ENCODE results near the gene C6orf141.

The C6orf141 gene

DNA sequence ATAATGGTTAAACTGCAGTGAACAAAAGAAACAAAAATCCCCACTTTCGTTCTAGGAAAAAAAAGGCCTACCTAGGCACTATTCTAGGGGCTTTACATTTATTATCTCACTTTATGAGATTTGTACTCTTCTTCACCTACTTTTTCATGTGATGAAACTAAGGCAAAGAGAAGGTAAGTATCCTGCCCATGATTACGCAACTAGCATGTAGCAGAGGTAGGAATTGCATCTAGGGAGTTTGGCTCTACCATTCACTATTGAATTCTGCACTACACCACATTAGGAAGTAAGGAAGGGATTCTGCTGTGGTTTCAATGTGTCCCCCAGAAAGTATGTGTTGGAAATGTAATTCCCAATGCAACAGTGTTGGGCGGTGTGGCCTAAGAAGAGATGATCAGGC, 11.4 kb upstream of the C6orf141 start:
- TF ChIP-seq PPARA (CRISPR knock-in tag; IDR thresholded peaks at IDR 0.05; ENCODE audit: borderline replicate concordance) (no peak), ZNF70 (CRISPR knock-in tag; IDR thresholded peaks at IDR 0.05) (no peak), SNAI2 (CRISPR knock-in tag; IDR thresholded peaks at IDR 0.05) (no peak), BACH2 (CRISPR knock-in tag; IDR thresholded peaks at IDR 0.05; ENCODE audit: borderline replicate concordance) (no peak), TSHZ2 (CRISPR knock-in tag; IDR thresholded peaks at IDR 0.05) (no peak), ISL1 (CRISPR knock-in tag; IDR thresholded peaks at IDR 0.05) (no peak), PATZ1 (CRISPR knock-in tag; IDR thresholded peaks at IDR 0.05; ENCODE audit: borderline replicate concordance) (no peak), ZNF8 (CRISPR knock-in tag; IDR thresholded peaks at IDR 0.05) (no peak), TOX (CRISPR knock-in tag; IDR thresholded peaks at IDR 0.05; ENCODE audit: borderline replicate concordance) (no peak), ARNTL (CRISPR knock-in tag; IDR thresholded peaks at IDR 0.05; ENCODE audit: borderline replicate concordance, low read depth) (no peak), ZFP30 (CRISPR knock-in tag; IDR thresholded peaks at IDR 0.05) (no peak), ESRRG (CRISPR knock-in tag; IDR thresholded peaks at IDR 0.05) (no peak), CSDC2 (CRISPR knock-in tag; IDR thresholded peaks at IDR 0.05) (no peak), ZFP3 (CRISPR knock-in tag; IDR thresholded peaks at IDR 0.05) (no peak), RARB (CRISPR knock-in tag; IDR thresholded peaks at IDR 0.05) (no peak), GLIS3 (CRISPR knock-in tag; IDR thresholded peaks at IDR 0.05) (no peak)
- TF ChIP-seq, protein P1, sequence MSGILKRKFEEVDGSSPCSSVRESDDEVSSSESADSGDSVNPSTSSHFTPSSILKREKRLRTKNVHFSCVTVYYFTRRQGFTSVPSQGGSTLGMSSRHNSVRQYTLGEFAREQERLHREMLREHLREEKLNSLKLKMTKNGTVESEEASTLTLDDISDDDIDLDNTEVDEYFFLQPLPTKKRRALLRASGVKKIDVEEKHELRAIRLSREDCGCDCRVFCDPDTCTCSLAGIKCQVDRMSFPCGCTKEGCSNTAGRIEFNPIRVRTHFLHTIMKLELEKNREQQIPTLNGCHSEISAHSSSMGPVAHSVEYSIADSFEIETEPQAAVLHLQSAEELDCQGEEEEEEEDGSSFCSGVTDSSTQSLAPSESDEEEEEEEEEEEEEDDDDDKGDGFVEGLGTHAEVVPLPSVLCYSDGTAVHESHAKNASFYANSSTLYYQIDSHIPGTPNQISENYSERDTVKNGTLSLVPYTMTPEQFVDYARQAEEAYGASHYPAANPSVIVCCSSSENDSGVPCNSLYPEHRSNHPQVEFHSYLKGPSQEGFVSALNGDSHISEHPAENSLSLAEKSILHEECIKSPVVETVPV (CRISPR knock-in tag; IDR thresholded peaks at IDR 0.05): no peak
- TF ChIP-seq, protein P2, sequence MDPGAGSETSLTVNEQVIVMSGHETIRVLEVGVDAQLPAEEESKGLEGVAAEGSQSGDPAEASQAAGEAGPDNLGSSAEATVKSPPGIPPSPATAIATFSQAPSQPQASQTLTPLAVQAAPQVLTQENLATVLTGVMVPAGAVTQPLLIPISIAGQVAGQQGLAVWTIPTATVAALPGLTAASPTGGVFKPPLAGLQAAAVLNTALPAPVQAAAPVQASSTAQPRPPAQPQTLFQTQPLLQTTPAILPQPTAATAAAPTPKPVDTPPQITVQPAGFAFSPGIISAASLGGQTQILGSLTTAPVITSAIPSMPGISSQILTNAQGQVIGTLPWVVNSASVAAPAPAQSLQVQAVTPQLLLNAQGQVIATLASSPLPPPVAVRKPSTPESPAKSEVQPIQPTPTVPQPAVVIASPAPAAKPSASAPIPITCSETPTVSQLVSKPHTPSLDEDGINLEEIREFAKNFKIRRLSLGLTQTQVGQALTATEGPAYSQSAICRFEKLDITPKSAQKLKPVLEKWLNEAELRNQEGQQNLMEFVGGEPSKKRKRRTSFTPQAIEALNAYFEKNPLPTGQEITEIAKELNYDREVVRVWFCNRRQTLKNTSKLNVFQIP (CRISPR knock-in tag; IDR thresholded peaks at IDR 0.05; ENCODE audit: borderline replicate concordance, low read depth): no peak
- TF ChIP-seq, protein P3, sequence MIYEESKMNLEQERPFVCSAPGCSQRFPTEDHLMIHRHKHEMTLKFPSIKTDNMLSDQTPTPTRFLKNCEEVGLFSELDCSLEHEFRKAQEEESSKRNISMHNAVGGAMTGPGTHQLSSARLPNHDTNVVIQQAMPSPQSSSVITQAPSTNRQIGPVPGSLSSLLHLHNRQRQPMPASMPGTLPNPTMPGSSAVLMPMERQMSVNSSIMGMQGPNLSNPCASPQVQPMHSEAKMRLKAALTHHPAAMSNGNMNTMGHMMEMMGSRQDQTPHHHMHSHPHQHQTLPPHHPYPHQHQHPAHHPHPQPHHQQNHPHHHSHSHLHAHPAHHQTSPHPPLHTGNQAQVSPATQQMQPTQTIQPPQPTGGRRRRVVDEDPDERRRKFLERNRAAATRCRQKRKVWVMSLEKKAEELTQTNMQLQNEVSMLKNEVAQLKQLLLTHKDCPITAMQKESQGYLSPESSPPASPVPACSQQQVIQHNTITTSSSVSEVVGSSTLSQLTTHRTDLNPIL (CRISPR knock-in tag; IDR thresholded peaks at IDR 0.05; ENCODE audit: low read depth): no peak
- ATAC-seq: no peak

GRCh38 chr6:49540614-49541013, 9.9 kb upstream of the C6orf141 start:
- TF ChIP-seq BACH2 (CRISPR knock-in tag; IDR thresholded peaks at IDR 0.05; ENCODE audit: borderline replicate concordance): no peak
- no peak for TF ChIP-seq ISL1 (CRISPR knock-in tag; IDR thresholded peaks at IDR 0.05)
- no peak for ATAC-seq

GRCh38 chr6:49541210-49541724, 9.2 kb upstream of the C6orf141 start:
- ATAC-seq: no peak; the same call in 1 of the 3 replicates
- peak; percentile 86 for TF ChIP-seq ZC3H10 (CRISPR knock-in tag; IDR thresholded peaks at IDR 0.05)
- TF ChIP-seq, protein P1 (CRISPR knock-in tag; IDR thresholded peaks at IDR 0.05): peak; percentile 46; the same call in 1 of the 2 replicates
- TF ChIP-seq ISL1 (CRISPR knock-in tag; IDR thresholded peaks at IDR 0.05): peak; percentile 99
- TF ChIP-seq TCF4 (CRISPR knock-in tag; IDR thresholded peaks at IDR 0.05; ENCODE audit: borderline replicate concordance): 0 out of 2 replicates have a peak, but pooled peaks have one; percentile 18
- TF ChIP-seq ZFP3 (CRISPR knock-in tag; IDR thresholded peaks at IDR 0.05): peak; percentile 77
- TF ChIP-seq, protein P3 (CRISPR knock-in tag; IDR thresholded peaks at IDR 0.05; ENCODE audit: low read depth): peak; percentile 90
- TF ChIP-seq, protein P2 (CRISPR knock-in tag; IDR thresholded peaks at IDR 0.05; ENCODE audit: borderline replicate concordance, low read depth): no peak
- no peak; the same call in 1 of the 2 replicates for TF ChIP-seq CSDC2 (CRISPR knock-in tag; IDR thresholded peaks at IDR 0.05)
